NCI-H128 (cell line): ENCODE data around the gene VGLL4.
"Not testable (repeated sequence)": the region's sequence is repeated elsewhere in the genome, so short reads cannot be mapped to it uniquely, and the experiment has no call there.

ENCODE experiments used
- DNase-seq: peaks from one replicate; lab custom pipeline; 2025; ENCODE audit not compliant: unreplicated experiment; lab: John Stamatoyannopoulos, UW

VGLL4 gene

GRCh38 chr3:11607816-11608215, 35.9 kb downstream of the VGLL4 start:
- no peak for DNase-seq

- DNase-seq: no peak
These were observed 36.8 kb downstream of the VGLL4 start for GRCh38 chr3:11606865-11607440.

- no peak for DNase-seq
These were observed 37.5 kb downstream of the VGLL4 start for GRCh38 chr3:11606090-11606784.

- DNase-seq: no peak
These were observed 38.3 kb downstream of the VGLL4 start for GRCh38 chr3:11605398-11605797.

GRCh38 chr3:11604139-11604892, 39.4 kb downstream of the VGLL4 start:
- no peak for DNase-seq

- DNase-seq: no peak
These were observed 40.1 kb downstream of the VGLL4 start for GRCh38 chr3:11603628-11604027.

GRCh38 chr3:11602886-11603527, 40.7 kb downstream of the VGLL4 start:
- no peak for DNase-seq

- DNase-seq: no peak
These were observed 41.4 kb downstream of the VGLL4 start for GRCh38 chr3:11602239-11602840.

- DNase-seq: no peak
These were observed 42.1 kb downstream of the VGLL4 start for GRCh38 chr3:11601446-11602238.

GRCh38 chr3:11600501-11601282, 43.0 kb downstream of the VGLL4 start:
- DNase-seq: no peak

- DNase-seq: no peak
These were observed 47.3 kb downstream of the VGLL4 start for GRCh38 chr3:11596387-11596786.

- DNase-seq: not testable (repeated sequence)
These were observed 48.7 kb downstream of the VGLL4 start for GRCh38 chr3:11595024-11595423.

GRCh38 chr3:11593318-11594034, 50.2 kb downstream of the VGLL4 start:
- DNase-seq: no peak

- DNase-seq: no peak
These were observed 51.0 kb downstream of the VGLL4 start for GRCh38 chr3:11592445-11593298.

- DNase-seq: no peak
These were observed 52.1 kb downstream of the VGLL4 start for GRCh38 chr3:11591391-11592282.

GRCh38 chr3:11591002-11591355, 52.7 kb downstream of the VGLL4 start:
- no peak for DNase-seq

GRCh38 chr3:11589706-11590105, 54.0 kb downstream of the VGLL4 start:
- DNase-seq: no peak
